ENCODE data around the gene ZNF236.
"Not testable (repeated sequence)": the region's sequence is repeated elsewhere in the genome, so short reads cannot be mapped to it uniquely, and the experiment has no call there.

Gene ZNF236

DNA sequence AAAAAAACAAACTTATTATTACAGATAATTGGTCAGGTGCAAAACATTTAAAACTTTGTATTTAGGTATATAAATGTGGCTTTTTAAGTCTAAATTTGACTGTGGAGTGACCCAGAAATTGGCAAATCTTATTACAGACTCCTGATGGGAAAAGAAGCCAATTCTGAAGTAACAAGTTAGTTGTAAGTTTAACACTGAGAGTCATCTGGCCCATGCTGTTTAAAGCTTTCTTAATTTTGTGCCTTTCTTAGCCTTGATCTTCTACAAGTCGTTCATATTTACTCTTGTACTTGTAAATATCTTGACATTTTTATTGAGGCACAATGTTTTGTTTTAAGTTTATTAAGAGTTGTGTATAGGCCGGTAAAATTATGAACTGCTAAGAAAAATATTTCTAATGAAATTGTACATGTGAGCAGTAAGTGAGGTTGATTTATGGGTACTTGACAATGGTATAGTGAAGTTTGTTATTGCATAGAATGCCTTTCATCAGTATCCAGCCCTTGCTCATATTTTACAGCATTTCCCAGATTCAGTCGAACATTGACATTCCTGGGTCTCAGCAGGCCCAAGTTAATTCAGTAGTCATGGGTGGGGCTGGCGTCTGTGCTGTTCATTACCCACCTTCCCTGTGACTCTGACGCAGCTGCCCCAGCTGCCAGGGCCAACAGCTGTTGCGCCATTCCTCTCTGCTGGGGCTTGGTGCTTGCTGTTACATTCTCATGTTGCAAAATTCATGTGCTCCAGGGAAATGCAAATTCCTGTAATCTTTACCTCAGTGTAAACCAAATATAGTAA, 121.4 kb downstream of the ZNF236 start:
- H3K4me1 Mint-ChIP-seq = peaks cover 3% of the 10 kb centered on the region
- no peak overlapping the region for H3K27ac Mint-ChIP-seq
- ATAC-seq (ENCODE audit: low read depth) (no peak), DNase-seq (ENCODE audit: low spot score in 2 of 2) (no peak)
- H3K27me3 Mint-ChIP-seq = no peaks in the 10 kb centered on the region
- no peak overlapping the region for H3K4me3 Mint-ChIP-seq
- peaks cover 30% of the 10 kb centered on the region for H3K36me3 Mint-ChIP-seq
- H3K9me3 Mint-ChIP-seq = peaks cover 4% of the 10 kb centered on the region

GRCh38 chr18:76944346-76944745, 122.0 kb downstream of the ZNF236 start:
- H3K36me3 Mint-ChIP-seq = peaks cover 25% of the 10 kb centered on the region
- DNase-seq (ENCODE audit: low spot score in 2 of 2); H3K27me3 Mint-ChIP-seq; H3K4me1 Mint-ChIP-seq; H3K4me3 Mint-ChIP-seq; ATAC-seq (ENCODE audit: low read depth); H3K27ac Mint-ChIP-seq; H3K9me3 Mint-ChIP-seq: not testable (repeated sequence)

DNA sequence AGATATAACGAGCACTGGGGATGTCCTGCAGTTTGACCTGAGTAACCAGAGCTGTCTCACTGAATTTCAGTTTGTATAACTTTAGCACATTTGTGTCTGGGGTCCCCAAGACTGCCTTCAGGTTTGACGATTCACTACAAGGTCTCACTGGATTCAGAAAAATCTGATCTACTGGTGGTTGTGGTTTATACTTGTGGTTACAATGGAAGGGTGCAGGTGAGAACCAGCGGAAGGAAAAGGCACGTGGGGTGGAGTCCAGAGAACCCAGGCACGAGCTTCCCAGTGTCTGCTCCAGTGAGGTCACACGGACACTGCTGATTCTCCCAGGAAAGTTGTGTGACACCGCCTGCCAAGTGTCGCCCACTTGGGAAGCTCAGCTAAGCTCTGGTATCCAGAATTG, 126.0 kb downstream of the ZNF236 start:
- peaks cover 6% of the 10 kb centered on the region for H3K4me1 Mint-ChIP-seq
- no peak overlapping the region for H3K27ac Mint-ChIP-seq

GRCh38 chr18:76951456-76952247, 129.3 kb downstream of the ZNF236 start:
- peaks cover 3% of the 10 kb centered on the region for H3K4me1 Mint-ChIP-seq
- H3K36me3 Mint-ChIP-seq = peaks cover 25% of the 10 kb centered on the region
- ATAC-seq (ENCODE audit: low read depth) = no peak
- no peaks in the 10 kb centered on the region for H3K9me3 Mint-ChIP-seq
- DNase-seq (ENCODE audit: low spot score in 2 of 2) = no peak
- H3K27me3 Mint-ChIP-seq = no peaks in the 10 kb centered on the region
- H3K4me3 Mint-ChIP-seq = no peak overlapping the region
- H3K27ac Mint-ChIP-seq = peak overlapping the region; percentile 57

More for the DNA sequence above, 126.0 kb downstream of the ZNF236 start:
- ATAC-seq (ENCODE audit: low read depth) (no peak), DNase-seq (ENCODE audit: low spot score in 2 of 2) (no peak)
- Mint-ChIP-seq H3K36me3 (peaks cover 34% of the 10 kb centered on the region), H3K9me3 (peaks cover 4% of the 10 kb centered on the region), H3K27me3 (no peaks in the 10 kb centered on the region), H3K4me3 (no peak overlapping the region)

- no peaks in the 10 kb centered on the region for H3K27me3 Mint-ChIP-seq
- peaks cover 3% of the 10 kb centered on the region for H3K4me1 Mint-ChIP-seq
- H3K4me3 Mint-ChIP-seq = no peak overlapping the region
- H3K9me3 Mint-ChIP-seq = no peaks in the 10 kb centered on the region
- H3K27ac Mint-ChIP-seq = no peak overlapping the region
- ATAC-seq (ENCODE audit: low read depth) (no peak), DNase-seq (ENCODE audit: low spot score in 2 of 2) (no peak)
- peaks cover 20% of the 10 kb centered on the region for H3K36me3 Mint-ChIP-seq
These were observed 130.4 kb downstream of the ZNF236 start for GRCh38 chr18:76952747-76953146.

DNA sequence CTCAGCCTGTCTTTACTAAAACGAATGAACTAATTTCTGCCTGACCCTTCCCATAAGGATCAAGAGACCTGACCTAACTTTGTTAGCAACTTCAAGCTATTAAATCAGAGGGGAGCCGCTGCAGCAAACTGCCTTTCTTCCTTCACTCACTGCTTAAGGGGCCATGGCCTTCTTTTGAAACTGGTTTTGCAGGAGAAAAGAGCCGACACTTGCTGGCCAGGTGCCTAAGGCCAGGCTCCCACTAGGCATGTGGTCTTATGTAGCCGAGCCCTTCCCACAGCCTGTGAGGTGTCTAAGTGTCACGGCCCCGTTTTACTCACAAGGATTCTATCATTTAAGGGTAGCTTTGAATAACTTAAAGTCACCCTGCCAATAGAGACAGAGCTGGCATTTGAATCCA, 130.8 kb downstream of the ZNF236 start:
- H3K27me3 Mint-ChIP-seq = no peaks in the 10 kb centered on the region
- H3K9me3 Mint-ChIP-seq = no peaks in the 10 kb centered on the region
- no peak for ATAC-seq (ENCODE audit: low read depth)
- H3K4me1 Mint-ChIP-seq = peaks cover 3% of the 10 kb centered on the region
- DNase-seq (ENCODE audit: low spot score in 2 of 2) = no peak
- no peak overlapping the region for H3K4me3 Mint-ChIP-seq
- H3K36me3 Mint-ChIP-seq = peaks cover 19% of the 10 kb centered on the region
- no peak overlapping the region for H3K27ac Mint-ChIP-seq

DNA sequence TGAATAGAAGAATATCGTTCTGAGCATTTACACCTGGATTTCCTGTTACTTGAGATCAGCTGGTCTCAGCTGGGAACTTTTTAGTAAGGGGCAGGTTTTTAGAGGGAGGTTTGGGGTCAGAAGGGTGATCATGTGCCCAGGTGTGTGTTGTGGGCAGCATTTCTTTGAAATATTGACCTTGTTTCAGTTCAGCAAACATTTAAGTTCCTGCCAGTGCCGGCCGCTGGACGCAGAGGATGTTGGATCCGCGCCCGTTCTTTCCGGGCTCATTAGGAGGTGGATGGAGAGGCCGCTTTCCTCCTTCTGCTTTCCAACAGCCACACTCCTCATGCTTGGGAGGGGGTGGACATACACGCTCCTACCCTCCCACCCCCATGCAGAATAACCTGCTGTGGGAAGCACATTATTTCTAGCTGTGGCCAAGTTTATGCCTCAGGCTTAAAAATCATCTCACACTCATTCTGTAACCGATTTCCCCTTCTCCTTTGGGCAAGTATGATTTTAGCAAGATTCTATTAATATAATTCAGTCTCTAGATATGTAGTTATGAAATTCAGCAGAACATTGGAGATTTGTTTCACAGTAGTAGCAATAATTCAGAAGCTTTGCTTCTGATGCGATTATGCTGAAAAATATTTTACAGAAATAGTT, 131.4 kb downstream of the ZNF236 start:
- H3K4me1 Mint-ChIP-seq = peaks cover 3% of the 10 kb centered on the region
- peaks cover 14% of the 10 kb centered on the region for H3K36me3 Mint-ChIP-seq
- no peaks in the 10 kb centered on the region for H3K9me3 Mint-ChIP-seq
- no peak for ATAC-seq (ENCODE audit: low read depth)
- no peaks in the 10 kb centered on the region for H3K27me3 Mint-ChIP-seq
- no peak overlapping the region for H3K4me3 Mint-ChIP-seq
- no peak for DNase-seq (ENCODE audit: low spot score in 2 of 2)
- H3K27ac Mint-ChIP-seq = no peak overlapping the region

- H3K36me3 Mint-ChIP-seq = peaks cover 16% of the 10 kb centered on the region
- no peak for DNase-seq (ENCODE audit: low spot score in 2 of 2)
- H3K27me3 Mint-ChIP-seq = no peaks in the 10 kb centered on the region
- no peak for ATAC-seq (ENCODE audit: low read depth)
- H3K9me3 Mint-ChIP-seq = no peaks in the 10 kb centered on the region
- no peak overlapping the region for H3K4me3 Mint-ChIP-seq
- peaks cover 3% of the 10 kb centered on the region for H3K4me1 Mint-ChIP-seq
- H3K27ac Mint-ChIP-seq = no peak overlapping the region
These were observed 133.3 kb downstream of the ZNF236 start for GRCh38 chr18:76955524-76956170.

DNA sequence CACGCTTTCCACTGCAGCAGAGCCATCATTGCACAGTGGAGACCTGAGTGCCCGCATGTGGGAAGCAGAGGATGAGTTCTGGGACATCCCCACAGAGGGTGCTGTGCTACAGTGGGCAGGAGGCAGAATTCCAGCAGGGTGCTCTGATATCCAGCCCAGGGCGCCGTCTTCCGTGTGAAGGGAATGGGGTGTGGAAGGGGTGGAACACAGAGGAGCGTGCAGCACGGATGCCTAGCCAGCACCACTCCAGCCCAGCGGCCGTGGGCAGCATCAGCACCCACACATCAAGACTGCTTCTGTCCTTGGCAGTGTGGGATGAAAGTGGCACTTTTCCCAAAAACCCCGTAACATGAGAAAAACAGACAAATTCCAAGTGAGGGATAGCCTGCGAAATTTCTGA, 134.3 kb downstream of the ZNF236 start:
- no peak overlapping the region for H3K4me3 Mint-ChIP-seq
- no peaks in the 10 kb centered on the region for H3K27me3 Mint-ChIP-seq
- DNase-seq (ENCODE audit: low spot score in 2 of 2) = no peak
- peaks cover 16% of the 10 kb centered on the region for H3K36me3 Mint-ChIP-seq
- ATAC-seq (ENCODE audit: low read depth) = no peak
- no peak overlapping the region for H3K27ac Mint-ChIP-seq
- H3K9me3 Mint-ChIP-seq = no peaks in the 10 kb centered on the region
- H3K4me1 Mint-ChIP-seq = peaks cover 8% of the 10 kb centered on the region

- Mint-ChIP-seq H3K27me3 (no peaks in the 10 kb centered on the region), H3K9me3 (no peaks in the 10 kb centered on the region), H3K36me3 (peaks cover 18% of the 10 kb centered on the region), H3K4me3 (no peak overlapping the region), H3K27ac (no peak overlapping the region), H3K4me1 (peaks cover 16% of the 10 kb centered on the region)
- DNase-seq (ENCODE audit: low spot score in 2 of 2) (no peak), ATAC-seq (ENCODE audit: low read depth) (no peak)
These were observed 135.3 kb downstream of the ZNF236 start for GRCh38 chr18:76957384-76958355.

DNA sequence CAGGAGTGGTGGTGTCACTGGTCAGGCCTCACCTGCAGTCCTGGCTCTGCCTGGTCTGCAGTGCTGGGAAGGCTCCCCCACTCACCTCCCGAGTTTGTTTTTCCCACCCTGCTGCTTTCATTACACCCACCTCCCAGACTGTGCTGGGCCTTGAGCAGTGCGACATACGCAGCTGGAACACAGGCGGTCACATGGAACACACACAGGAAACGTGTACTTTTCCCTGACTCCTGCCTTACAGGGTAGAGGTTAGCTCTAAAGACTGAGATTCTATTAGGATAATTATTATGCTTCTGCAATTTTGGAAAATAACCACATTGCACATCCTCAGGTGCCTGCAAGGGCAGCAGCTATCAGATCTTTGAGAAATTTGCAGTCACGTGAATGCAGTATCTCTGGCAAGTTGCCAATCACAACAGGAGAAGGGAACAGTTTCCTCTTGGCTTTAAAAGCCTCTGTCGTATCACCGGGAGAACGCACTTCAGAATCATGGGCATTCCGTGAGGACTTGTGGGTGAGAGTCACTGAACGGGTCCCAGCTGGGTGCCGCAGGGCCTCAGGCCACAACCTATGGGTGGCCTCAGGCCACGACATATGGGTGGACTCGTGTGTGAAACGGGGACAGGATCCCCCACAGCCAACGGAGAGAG, 136.5 kb downstream of the ZNF236 start:
- Mint-ChIP-seq H3K4me1 (peaks cover 27% of the 10 kb centered on the region), H3K27ac (no peak overlapping the region), H3K36me3 (peaks cover 16% of the 10 kb centered on the region), H3K9me3 (no peaks in the 10 kb centered on the region), H3K27me3 (no peaks in the 10 kb centered on the region), H3K4me3 (no peak overlapping the region)
- ATAC-seq (ENCODE audit: low read depth) (no peak), DNase-seq (ENCODE audit: low spot score in 2 of 2) (no peak)

- Mint-ChIP-seq H3K27me3 (no peaks in the 10 kb centered on the region), H3K27ac (no peak overlapping the region), H3K4me1 (peaks cover 30% of the 10 kb centered on the region), H3K9me3 (no peaks in the 10 kb centered on the region), H3K4me3 (no peak overlapping the region), H3K36me3 (peaks cover 16% of the 10 kb centered on the region)
- ATAC-seq (ENCODE audit: low read depth) (no peak), DNase-seq (ENCODE audit: low spot score in 2 of 2) (no peak)
These were observed 137.2 kb downstream of the ZNF236 start for GRCh38 chr18:76959605-76960004.

Measured in memory B cell (primary cell).